ENCODE measurements around the gene PSME2. TPM values are rescaled to one million over a fixed set of nuclear protein-coding genes. Genes with fewer than 3 reads are reported as not detected.

The PSME2 gene
- total and polyA plus RNA-seq, 2 experiments from 2014 or later = 38.3 to 164 TPM

DNA sequence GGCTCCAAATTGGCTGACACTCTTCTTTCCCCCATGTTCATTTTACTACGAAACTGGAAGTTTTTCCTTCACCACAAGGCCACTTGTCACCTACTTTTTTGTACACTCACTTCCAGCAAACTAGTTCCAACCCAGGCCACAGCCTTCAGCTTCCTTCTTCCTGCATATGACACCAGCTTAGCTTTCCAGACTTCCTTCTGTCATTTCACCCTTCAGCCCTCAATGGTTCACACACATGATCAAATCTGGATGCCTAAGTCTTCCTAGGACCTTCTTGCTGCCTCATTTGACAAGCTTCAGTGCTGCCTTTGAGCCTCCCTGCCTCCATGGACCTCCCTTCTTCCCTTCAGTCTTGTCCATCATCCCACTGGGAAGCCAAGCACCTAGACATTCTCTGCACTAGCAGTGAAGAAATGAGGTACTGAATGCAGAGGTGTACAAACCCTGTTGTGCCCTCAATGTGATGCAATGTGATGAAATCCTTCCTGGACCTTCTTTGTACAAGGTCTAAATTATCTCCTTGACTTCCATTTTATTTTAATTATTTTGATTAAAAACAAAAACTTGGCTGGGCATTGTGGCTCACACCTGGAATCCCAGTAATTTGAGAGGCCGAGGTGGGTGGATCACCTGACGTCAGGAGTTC, 21.2 kb upstream of the PSME2 start:
- H3K36me3 ChIP-seq (ENCODE audit: low read depth) = peaks cover 38% of the 10 kb centered on the region
- no peak overlapping the region for H3K4me2 ChIP-seq (ENCODE audit: unreplicated experiment)
- no peaks in the 10 kb centered on the region for H3K27me3 ChIP-seq (replicated peaks; ENCODE audit: insufficient read depth)
- no peak overlapping the region for H3K9ac ChIP-seq
- H3K4me1 ChIP-seq (ENCODE audit: insufficient read depth) = peaks cover under 1% of the 10 kb centered on the region; the same call in 1 of the 2 replicates
- DNase-seq = no peak
- H3F3A ChIP-seq (ENCODE audit: insufficient read depth) = no peaks in the 10 kb centered on the region; the same call in 1 of the 2 replicates
- H3K79me2 ChIP-seq (ENCODE audit: insufficient read depth) = peaks cover 15% of the 10 kb centered on the region
- H4K20me1 ChIP-seq (ENCODE audit: insufficient read depth) = no peaks in the 10 kb centered on the region
- in situ Hi-C loops (cut with MboI) = no loop called here
- no peak overlapping the region for H3K4me3 ChIP-seq
- no peaks in the 10 kb centered on the region for H3K9me2 ChIP-seq (ENCODE audit: insufficient read depth)
- no peaks in the 10 kb centered on the region for H3K9me3 ChIP-seq (ENCODE audit: low read depth)
- no peak overlapping the region for H2AFZ ChIP-seq
- no peak for TF ChIP-seq EZH2 (IDR thresholded peaks at IDR 0.05; ENCODE audit: insufficient read depth, poor library complexity, severe bottlenecking)
- TF ChIP-seq EZH2phosphoT487 (IDR thresholded peaks at IDR 0.05; ENCODE audit: insufficient read depth, low read depth) = no peak
- no peak overlapping the region for H3K27ac ChIP-seq
- 86 to 88% methylated on average over 3 of the region's 3 CpGs for WGBS, 2 experiments (ENCODE audit: low coverage in 1 of 2, low lambda C conversion rate in 2 of 2, missing lambda C conversion rate in 2 of 2)

- Histone ChIP-seq H3K36me3 (ENCODE audit: low read depth) (peaks cover 38% of the 10 kb centered on the region), H3K79me2 (ENCODE audit: insufficient read depth) (peaks cover 30% of the 10 kb centered on the region), H3K9ac (no peak overlapping the region), H3F3A (ENCODE audit: insufficient read depth) (peaks cover 8% of the 10 kb centered on the region), H3K4me2 (ENCODE audit: unreplicated experiment) (no peak overlapping the region), H3K9me3 (ENCODE audit: low read depth) (no peaks in the 10 kb centered on the region), H4K20me1 (ENCODE audit: insufficient read depth) (no peaks in the 10 kb centered on the region), H3K4me1 (ENCODE audit: insufficient read depth) (peaks cover 5% of the 10 kb centered on the region), H3K4me3 (no peak overlapping the region), H3K27ac (no peak overlapping the region), H3K9me2 (ENCODE audit: insufficient read depth) (no peaks in the 10 kb centered on the region), H3K27me3 (replicated peaks; ENCODE audit: insufficient read depth) (no peaks in the 10 kb centered on the region), H2AFZ (no peak overlapping the region)
- DNase-seq = no peak
- WGBS, 2 experiments (ENCODE audit: low coverage in 1 of 2, low lambda C conversion rate in 2 of 2, missing lambda C conversion rate in 2 of 2) = 94 to 96% methylated on average over 5 of the region's 5 CpGs
- TF ChIP-seq EZH2 (IDR thresholded peaks at IDR 0.05; ENCODE audit: insufficient read depth, poor library complexity, severe bottlenecking) (no peak), EZH2phosphoT487 (IDR thresholded peaks at IDR 0.05; ENCODE audit: insufficient read depth, low read depth) (no peak)
- in situ Hi-C loops (cut with MboI) = no loop called here
Observed at GRCh38 chr14:24165785-24166184, 19.4 kb upstream of the PSME2 start.

GRCh38 chr14:24164518-24164991, 18.1 kb upstream of the PSME2 start:
- Histone ChIP-seq H3K79me2 (ENCODE audit: insufficient read depth) (peaks cover 30% of the 10 kb centered on the region), H3K27me3 (replicated peaks; ENCODE audit: insufficient read depth) (no peaks in the 10 kb centered on the region), H3K4me2 (ENCODE audit: unreplicated experiment) (no peak overlapping the region), H3K9ac (no peak overlapping the region), H4K20me1 (ENCODE audit: insufficient read depth) (no peaks in the 10 kb centered on the region), H3K9me3 (ENCODE audit: low read depth) (no peaks in the 10 kb centered on the region), H2AFZ (no peak overlapping the region), H3K4me3 (no peak overlapping the region), H3K9me2 (ENCODE audit: insufficient read depth) (no peaks in the 10 kb centered on the region), H3K4me1 (ENCODE audit: insufficient read depth) (peaks cover 5% of the 10 kb centered on the region), H3K36me3 (ENCODE audit: low read depth) (peaks cover 43% of the 10 kb centered on the region), H3F3A (ENCODE audit: insufficient read depth) (peaks cover 20% of the 10 kb centered on the region), H3K27ac (no peak overlapping the region)
- 95 to 98% methylated on average over 14 of the region's 14 CpGs for WGBS, 2 experiments (ENCODE audit: low coverage in 1 of 2, low lambda C conversion rate in 2 of 2, missing lambda C conversion rate in 2 of 2)
- no peak for DNase-seq
- TF ChIP-seq EZH2phosphoT487 (IDR thresholded peaks at IDR 0.05; ENCODE audit: insufficient read depth, low read depth) (no peak), EZH2 (IDR thresholded peaks at IDR 0.05; ENCODE audit: insufficient read depth, poor library complexity, severe bottlenecking) (no peak)
- in situ Hi-C loops (cut with MboI) = no loop called here

- peak overlapping the region; percentile 53; the same call in 1 of the 2 replicates for H2AFZ ChIP-seq
- peaks cover 26% of the 10 kb centered on the region for H3F3A ChIP-seq (ENCODE audit: insufficient read depth)
- peak; percentile 67 for DNase-seq
- H3K79me2 ChIP-seq (ENCODE audit: insufficient read depth) = peaks cover 30% of the 10 kb centered on the region
- no peaks in the 10 kb centered on the region for H3K9me3 ChIP-seq (ENCODE audit: low read depth)
- H3K36me3 ChIP-seq (ENCODE audit: low read depth) = peaks cover 36% of the 10 kb centered on the region
- H3K27me3 ChIP-seq (replicated peaks; ENCODE audit: insufficient read depth) = no peaks in the 10 kb centered on the region
- H3K4me2 ChIP-seq (ENCODE audit: unreplicated experiment) = peak overlapping the region; percentile 94
- TF ChIP-seq EZH2phosphoT487 (IDR thresholded peaks at IDR 0.05; ENCODE audit: insufficient read depth, low read depth) = no peak
- no peak for TF ChIP-seq EZH2 (IDR thresholded peaks at IDR 0.05; ENCODE audit: insufficient read depth, poor library complexity, severe bottlenecking)
- peak overlapping the region; percentile 88 for H3K9ac ChIP-seq
- H3K4me3 ChIP-seq = peak overlapping the region; percentile 92
- H3K27ac ChIP-seq = peak overlapping the region; percentile 67
- no peaks in the 10 kb centered on the region for H3K9me2 ChIP-seq (ENCODE audit: insufficient read depth)
- H3K4me1 ChIP-seq (ENCODE audit: insufficient read depth) = peaks cover 5% of the 10 kb centered on the region
- 20 to 21% methylated on average over 8 of the region's 8 CpGs for WGBS, 2 experiments (ENCODE audit: low coverage in 1 of 2, low lambda C conversion rate in 2 of 2, missing lambda C conversion rate in 2 of 2)
- H4K20me1 ChIP-seq (ENCODE audit: insufficient read depth) = no peaks in the 10 kb centered on the region
- in situ Hi-C loops (cut with MboI) = no loop called here
Observed at GRCh38 chr14:24162093-24162492, 15.7 kb upstream of the PSME2 start.

Data from GM23248 (cell line).